Measurements from ENCODE around the gene TH. TPM values are rescaled to one million over a fixed set of nuclear protein-coding genes. Genes with fewer than 3 reads are reported as not detected.
A peak's percentile ranks its signal among the peaks of the same experiment; 100 is the strongest.

TH gene
- total and polyA plus RNA-seq, 5 donors = not detected

DNA sequence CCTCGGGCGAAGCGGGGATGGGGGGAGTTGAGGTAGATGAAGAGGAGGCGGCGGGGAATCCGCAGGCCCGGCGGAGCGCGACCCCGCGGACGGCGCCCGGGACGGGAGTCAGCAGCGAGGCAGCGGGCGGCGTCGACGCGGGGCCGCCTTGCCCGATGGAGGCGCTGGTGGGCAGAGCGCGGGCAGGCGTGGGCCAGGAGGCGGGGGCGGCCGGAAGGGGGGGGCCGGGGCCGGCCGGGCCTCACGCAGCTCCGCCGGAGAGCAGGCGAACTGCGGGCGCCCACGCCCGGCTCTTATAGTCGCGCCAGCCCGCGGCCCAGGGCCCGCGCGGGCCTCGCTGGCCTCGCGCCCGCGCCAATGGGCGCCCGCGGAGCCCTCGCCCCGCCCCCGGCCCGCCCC, 32.5 kb downstream of the TH start, which contains the start of gene IGF2:
TSS of gene IGF2 (minus strand) at position 267 of the 399 bp plus-strand sequence. CDS start 3,866 bp downstream, outside the sequence.
- under 1% methylated on average over 60 of the region's 62 CpGs for WGBS
- intact Hi-C loops (cut with DNase I) = loop anchor here in 1 of 4 donors (5.0 kb wide), 1 partner anchor 42 kb away; no protein-coding TSS in a partner anchor
- no peak for ATAC-seq
- Histone ChIP-seq H3K27me3 (ENCODE audit: control insufficient read depth, insufficient read depth) (no peaks in the 10 kb centered on the region), H3K9me3 (ENCODE audit: control insufficient read depth, low read length) (no peaks in the 10 kb centered on the region), H3K4me3 (ENCODE audit: low read length) (peak within 1 kb of the TSS; percentile 48), H3K27ac (ENCODE audit: low read length) (no peak within 1 kb of the TSS), H3K4me1 (ENCODE audit: control insufficient read depth, insufficient read depth, low read length) (no peaks in the 10 kb centered on the region)
- peak in 2 of 3 donors; percentile 64 to 67 for DNase-seq

DNA sequence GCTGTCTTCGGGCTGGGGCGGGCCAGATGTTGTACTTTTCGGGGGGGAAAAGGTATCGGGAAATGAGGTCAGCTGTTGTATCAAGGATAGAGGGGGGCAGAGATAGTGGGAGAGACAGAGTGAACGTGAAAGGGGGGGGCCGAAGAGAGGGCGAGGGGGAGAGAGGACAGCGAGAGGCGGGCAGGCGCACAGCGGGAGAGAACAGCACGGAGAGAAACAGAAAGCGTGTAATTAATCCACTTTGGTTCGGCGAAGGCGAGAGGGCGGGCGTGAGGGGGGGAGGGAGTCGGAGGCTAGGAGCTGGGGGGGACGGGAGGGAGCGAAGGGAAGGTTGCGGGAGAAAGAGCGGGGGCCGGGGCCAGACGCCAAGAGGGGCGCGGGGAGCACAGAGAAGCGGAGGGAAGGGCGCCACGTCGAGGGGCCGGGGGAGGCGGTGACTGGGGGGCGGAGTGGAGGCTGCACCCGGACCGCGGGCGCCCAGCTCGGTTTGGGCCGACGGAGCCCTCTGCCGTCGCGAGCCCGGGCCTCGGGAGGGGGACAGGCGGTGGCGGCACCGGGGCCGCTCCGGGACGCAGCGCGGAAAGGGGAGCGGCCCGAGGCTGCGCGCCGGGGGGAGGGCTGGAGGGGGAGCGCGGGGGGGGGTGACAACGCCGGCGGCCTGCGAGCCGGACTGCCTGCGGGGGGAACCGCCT, 33.0 kb downstream of the TH start:
- DNase-seq = peak; percentile 14 to 63 (median 56)
- Histone ChIP-seq H3K27ac (ENCODE audit: low read length) (no peak overlapping the region), H3K4me3 (ENCODE audit: low read length) (peak overlapping the region; percentile 48), H3K4me1 (ENCODE audit: control insufficient read depth, insufficient read depth, low read length) (no peaks in the 10 kb centered on the region), H3K9me3 (ENCODE audit: control insufficient read depth, low read length) (no peaks in the 10 kb centered on the region), H3K27me3 (ENCODE audit: control insufficient read depth, insufficient read depth) (no peaks in the 10 kb centered on the region)
- under 1% methylated on average over 68 of the region's 68 CpGs for WGBS
- intact Hi-C loops (cut with DNase I) = loop anchor here in 1 of 4 donors (5.0 kb wide), 1 partner anchor 41 kb away; no protein-coding TSS in a partner anchor
- ATAC-seq = no peak

DNA sequence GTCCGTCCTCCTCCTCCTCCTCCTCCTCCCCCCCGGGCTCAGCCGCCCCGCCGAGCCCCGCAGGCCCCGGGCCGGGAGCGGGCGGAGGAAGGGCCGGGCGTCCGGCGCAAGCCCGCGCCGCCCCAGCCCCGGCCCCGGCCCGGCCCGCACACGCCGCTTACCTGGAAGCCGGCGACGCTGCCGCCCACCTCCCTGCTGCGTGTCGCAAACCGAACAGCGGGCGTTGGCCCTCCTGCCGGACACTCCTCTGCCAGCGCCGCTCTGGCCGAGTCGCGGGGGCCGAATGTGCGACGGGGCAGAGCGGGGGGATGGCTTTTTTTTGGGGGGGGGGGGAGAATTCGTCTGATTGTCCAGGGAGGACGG, 33.6 kb downstream of the TH start:
- H3K9me3 ChIP-seq (ENCODE audit: control insufficient read depth, low read length) = no peaks in the 10 kb centered on the region
- intact Hi-C loops (cut with DNase I) = loop anchor here in 1 of 4 donors (5.0 kb wide), 1 partner anchor 41 kb away; no protein-coding TSS in a partner anchor
- ATAC-seq (no peak), DNase-seq (peak in 2 of 3 donors; percentile 45 to 63)
- H3K4me1 ChIP-seq (ENCODE audit: control insufficient read depth, insufficient read depth, low read length) = no peaks in the 10 kb centered on the region
- no peak overlapping the region for H3K27ac ChIP-seq (ENCODE audit: low read length)
- 2% methylated on average over 44 of the region's 44 CpGs for WGBS
- H3K27me3 ChIP-seq (ENCODE audit: control insufficient read depth, insufficient read depth) = no peaks in the 10 kb centered on the region
- peak overlapping the region; percentile 48 for H3K4me3 ChIP-seq (ENCODE audit: low read length)

DNA sequence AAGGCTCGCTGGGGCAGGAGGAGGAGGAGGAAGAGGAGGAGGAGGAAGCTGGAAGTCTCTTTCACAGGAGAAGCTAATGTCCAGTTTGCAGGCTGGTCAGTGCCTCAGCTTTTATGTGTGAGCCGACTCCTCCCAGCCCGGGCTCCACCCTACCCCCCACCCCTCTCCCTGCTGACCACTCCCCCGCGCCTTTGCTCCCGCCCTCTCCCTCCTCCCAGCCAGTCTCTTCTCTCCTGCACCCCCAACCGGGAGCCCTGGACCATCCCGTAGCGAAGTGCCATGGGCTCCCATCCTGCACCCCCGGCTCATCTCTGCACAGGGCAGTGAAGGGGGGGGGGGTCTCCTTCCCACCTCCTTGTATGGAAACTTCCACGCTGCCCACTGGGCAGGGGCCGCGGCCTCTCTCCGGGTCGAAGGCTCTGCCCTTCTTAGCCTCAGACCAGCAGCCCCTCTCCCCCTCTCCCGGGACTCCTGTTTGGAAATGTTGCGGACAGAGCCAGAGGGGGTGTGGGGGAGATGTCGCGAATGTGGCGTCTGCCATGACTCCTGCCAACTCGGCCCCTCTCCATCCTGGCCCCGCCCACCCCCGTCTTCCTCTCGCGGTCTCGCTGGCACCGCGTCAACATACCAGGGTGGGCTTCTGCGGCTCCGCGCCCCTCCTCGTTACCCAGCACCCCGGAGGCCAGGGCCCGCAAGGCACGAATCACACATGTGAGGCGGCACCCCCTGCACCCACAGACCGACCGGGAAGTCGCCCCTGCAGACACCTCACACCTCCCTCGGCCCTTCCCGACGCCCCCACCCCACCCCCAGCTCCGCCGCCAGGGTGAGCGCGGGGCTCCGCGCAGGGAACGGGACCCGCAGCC, 34.2 kb downstream of the TH start:
- intact Hi-C loops (cut with DNase I) = loop anchor here in 1 of 4 donors (5.0 kb wide), 1 partner anchor 40 kb away; no protein-coding TSS in a partner anchor
- no peak overlapping the region for H3K27ac ChIP-seq (ENCODE audit: low read length)
- peak overlapping the region; percentile 48 for H3K4me3 ChIP-seq (ENCODE audit: low read length)
- peak; percentile 74 to 81 for ATAC-seq
- 1% methylated on average over 50 of the region's 50 CpGs for WGBS
- no peaks in the 10 kb centered on the region for H3K4me1 ChIP-seq (ENCODE audit: control insufficient read depth, insufficient read depth, low read length)
- H3K9me3 ChIP-seq (ENCODE audit: control insufficient read depth, low read length) = no peaks in the 10 kb centered on the region
- no peaks in the 10 kb centered on the region for H3K27me3 ChIP-seq (ENCODE audit: control insufficient read depth, insufficient read depth)
- peak; percentile 65 to 85 (median 84) for DNase-seq

DNA sequence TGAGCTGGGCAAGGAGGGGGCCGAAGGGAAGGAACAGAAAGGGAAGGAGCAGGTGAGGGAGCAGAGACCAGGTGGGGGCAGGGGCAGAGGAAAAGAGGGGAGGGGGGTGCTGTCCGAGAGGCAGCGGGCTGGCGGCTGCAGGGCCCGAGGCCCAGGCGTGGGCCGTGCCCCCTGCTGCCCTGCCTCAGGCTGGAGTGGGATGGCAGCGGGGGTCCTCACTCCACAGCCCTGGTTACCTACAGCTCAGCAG, 34.7 kb downstream of the TH start:
- Histone ChIP-seq H3K27ac (ENCODE audit: low read length) (no peak overlapping the region), H3K4me1 (ENCODE audit: control insufficient read depth, insufficient read depth, low read length) (no peaks in the 10 kb centered on the region), H3K27me3 (ENCODE audit: control insufficient read depth, insufficient read depth) (no peaks in the 10 kb centered on the region), H3K4me3 (ENCODE audit: low read length) (peak overlapping the region; percentile 34), H3K9me3 (ENCODE audit: control insufficient read depth, low read length) (no peaks in the 10 kb centered on the region)
- intact Hi-C loops (cut with DNase I) = loop anchor here in 1 of 4 donors (5.0 kb wide), 1 partner anchor 40 kb away; no protein-coding TSS in a partner anchor
- ATAC-seq = peak in 1 of 2 donors; percentile 12
- 37% methylated on average over 8 of the region's 8 CpGs for WGBS
- DNase-seq = peak in 1 of 3 donors; percentile 41

DNA sequence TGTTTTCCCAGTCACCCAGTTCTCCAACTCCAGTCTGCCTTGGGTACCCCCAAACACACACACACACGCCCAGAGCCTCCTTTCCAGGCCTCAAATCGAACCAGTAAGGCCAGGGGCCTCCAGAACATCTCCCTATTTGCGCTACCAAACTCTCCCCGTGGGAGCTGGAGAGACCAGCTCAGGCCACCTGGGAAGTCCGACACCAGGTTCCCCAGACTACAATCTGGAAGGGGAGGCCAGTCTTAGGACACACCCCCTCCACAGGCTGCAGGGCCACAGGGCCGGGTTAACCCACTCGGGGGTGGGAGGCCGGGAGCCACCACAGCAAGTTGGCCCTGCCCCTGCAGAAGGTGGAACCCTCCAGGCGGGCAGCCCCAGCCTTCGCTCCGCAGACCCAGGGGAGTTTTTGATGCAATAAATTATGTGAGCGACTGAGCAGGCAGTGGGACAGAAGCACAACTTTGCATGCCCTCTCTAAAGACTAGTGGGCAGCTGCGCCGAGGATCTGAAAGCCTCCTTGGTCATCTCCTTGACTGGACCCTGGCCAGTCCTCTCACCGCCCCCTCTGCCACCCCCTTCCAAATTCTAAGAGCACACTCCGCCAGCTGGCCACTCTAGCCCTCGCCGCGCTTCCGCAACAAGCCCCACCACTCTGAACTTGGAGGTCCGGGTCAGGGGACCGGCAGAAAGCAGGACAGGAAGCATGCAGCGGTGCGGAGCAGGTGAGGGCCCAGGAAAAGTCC, 35.2 kb downstream of the TH start:
- Histone ChIP-seq H3K27me3 (ENCODE audit: control insufficient read depth, insufficient read depth) (no peaks in the 10 kb centered on the region), H3K4me3 (ENCODE audit: low read length) (peak overlapping the region; percentile 34), H3K27ac (ENCODE audit: low read length) (no peak overlapping the region), H3K4me1 (ENCODE audit: control insufficient read depth, insufficient read depth, low read length) (no peaks in the 10 kb centered on the region), H3K9me3 (ENCODE audit: control insufficient read depth, low read length) (no peaks in the 10 kb centered on the region)
- DNase-seq (peak in 1 of 3 donors; percentile 56), ATAC-seq (no peak)
- 60% methylated on average over 24 of the region's 24 CpGs for WGBS
- intact Hi-C loops (cut with DNase I) = loop anchor here in 1 of 4 donors (5.0 kb wide), 1 partner anchor 39 kb away; no protein-coding TSS in a partner anchor

DNA sequence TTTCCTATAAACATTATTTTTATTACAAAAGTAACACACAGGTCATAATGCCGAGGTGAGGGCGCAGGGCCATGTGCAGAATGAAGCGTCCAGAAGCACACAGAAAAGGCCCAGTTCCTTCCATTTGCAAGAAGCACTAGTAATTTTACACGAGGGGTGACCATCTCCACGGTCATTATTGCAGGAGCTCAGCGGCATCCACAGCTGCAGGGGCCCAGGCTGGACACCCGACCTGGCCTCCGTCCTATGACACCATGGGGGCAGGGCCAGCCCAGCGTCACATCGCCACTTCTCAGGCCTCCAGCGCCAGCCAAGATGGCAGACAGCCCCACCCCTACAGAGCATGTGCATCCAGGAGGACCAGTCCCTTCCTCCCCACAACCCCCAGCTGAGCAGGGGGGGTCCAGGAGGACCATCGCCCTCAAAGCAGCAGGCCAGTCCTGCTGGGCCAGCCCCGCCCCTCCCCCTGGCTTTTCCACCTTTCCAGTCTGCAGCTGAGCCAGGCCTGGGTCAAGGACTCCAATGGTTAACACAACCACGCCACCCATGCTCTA, 35.9 kb downstream of the TH start:
- peak in 1 of 3 donors; percentile 50 for DNase-seq
- Histone ChIP-seq H3K27ac (ENCODE audit: low read length) (no peak overlapping the region), H3K4me3 (ENCODE audit: low read length) (no peak overlapping the region), H3K4me1 (ENCODE audit: control insufficient read depth, insufficient read depth, low read length) (no peaks in the 10 kb centered on the region), H3K27me3 (ENCODE audit: control insufficient read depth, insufficient read depth) (no peaks in the 10 kb centered on the region), H3K9me3 (ENCODE audit: control insufficient read depth, low read length) (no peaks in the 10 kb centered on the region)
- intact Hi-C loops (cut with DNase I) = loop anchor here in 1 of 4 donors (5.0 kb wide), 1 partner anchor 38 kb away; no protein-coding TSS in a partner anchor
- 80% methylated on average over 14 of the region's 14 CpGs for WGBS
- ATAC-seq = no peak

DNA sequence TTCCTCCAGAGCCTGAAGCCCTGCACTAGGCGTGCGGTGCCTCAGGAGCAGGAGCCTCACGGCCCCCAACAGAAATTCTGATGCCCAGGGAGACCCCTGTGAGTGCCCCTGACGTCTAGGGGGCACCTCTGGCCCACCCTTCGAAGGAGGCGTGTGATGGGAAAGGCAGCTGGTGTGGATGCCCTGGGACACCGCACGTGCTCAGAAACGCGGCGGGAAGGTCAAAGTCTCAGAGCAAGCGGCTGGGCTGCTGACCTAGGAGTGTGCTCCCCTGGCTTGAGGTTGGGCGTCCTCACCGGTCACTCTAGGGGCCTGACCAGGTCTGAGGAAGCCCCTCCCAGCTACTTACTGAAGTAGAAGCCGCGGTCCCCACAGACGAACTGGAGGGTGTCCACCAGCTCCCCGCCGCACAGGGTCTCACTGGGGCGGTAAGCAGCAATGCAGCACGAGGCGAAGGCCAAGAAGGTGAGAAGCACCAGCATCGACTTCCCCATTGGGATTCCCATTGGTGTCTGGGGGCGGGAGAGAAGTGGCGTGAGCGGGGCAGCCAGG, 36.5 kb downstream of the TH start:
- DNase-seq (peak in 1 of 3 donors; percentile 48), ATAC-seq (no peak)
- Histone ChIP-seq H3K4me1 (ENCODE audit: control insufficient read depth, insufficient read depth, low read length) (no peaks in the 10 kb centered on the region), H3K9me3 (ENCODE audit: control insufficient read depth, low read length) (no peaks in the 10 kb centered on the region), H3K27ac (ENCODE audit: low read length) (no peak overlapping the region), H3K27me3 (ENCODE audit: control insufficient read depth, insufficient read depth) (no peaks in the 10 kb centered on the region), H3K4me3 (ENCODE audit: low read length) (no peak overlapping the region)
- intact Hi-C loops (cut with DNase I) = loop anchor here in 1 of 4 donors (5.0 kb wide), 1 partner anchor 38 kb away; no protein-coding TSS in a partner anchor
- 84% methylated on average over 26 of the region's 26 CpGs for WGBS

DNA sequence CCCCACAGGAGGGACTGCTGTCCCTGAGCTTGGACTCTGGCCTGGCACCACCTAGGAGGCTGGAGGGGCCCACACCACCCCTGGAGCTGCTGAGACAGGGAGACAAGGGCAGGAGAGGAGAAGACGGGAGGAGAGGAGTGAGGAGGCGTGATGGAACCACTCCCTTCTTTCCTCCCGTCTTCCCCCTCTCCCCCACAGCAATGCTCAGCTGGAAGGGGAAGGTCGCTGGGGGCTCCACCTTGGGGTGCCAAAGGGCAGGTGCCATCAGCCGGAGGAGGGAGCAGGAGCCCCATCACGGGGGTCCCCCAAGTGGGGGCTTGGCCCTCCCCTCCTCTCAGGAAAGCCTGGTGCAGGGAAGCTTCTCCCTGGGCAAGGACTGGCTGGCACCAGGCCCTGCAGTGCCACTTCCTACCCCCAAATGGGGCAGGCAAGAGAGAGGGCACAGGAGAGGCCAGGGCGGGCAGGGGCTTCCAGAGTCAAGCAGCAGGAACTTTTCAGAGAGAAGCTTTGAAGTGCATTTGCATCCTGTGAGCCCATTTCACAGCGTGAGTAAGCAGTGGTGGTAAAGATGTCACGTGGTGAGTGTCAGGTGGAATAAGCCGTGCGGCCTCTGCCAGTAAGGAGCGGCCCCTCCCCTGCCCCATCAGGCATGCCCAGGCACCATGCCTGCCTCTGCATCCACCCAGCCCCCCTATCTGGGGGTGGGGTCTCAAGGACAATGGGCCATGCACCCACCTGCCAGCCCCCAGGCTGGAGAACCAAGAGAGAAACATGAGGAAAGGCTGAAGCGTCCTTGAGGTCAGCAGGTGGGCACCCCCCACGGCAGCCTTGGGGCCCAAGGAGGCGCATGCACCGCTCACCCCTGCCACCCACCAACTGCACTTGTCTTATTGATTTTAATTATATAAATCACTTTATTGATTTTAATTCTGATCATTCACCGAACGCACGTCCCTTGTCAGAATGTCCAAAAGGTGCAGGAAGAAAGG, 37.3 kb downstream of the TH start:
- H3K9me3 ChIP-seq (ENCODE audit: control insufficient read depth, low read length) = no peaks in the 10 kb centered on the region
- intact Hi-C loops (cut with DNase I) = loop anchor here in 1 of 4 donors (5.0 kb wide), 1 partner anchor 37 kb away; no protein-coding TSS in a partner anchor
- DNase-seq (no peak), ATAC-seq (no peak)
- H3K4me1 ChIP-seq (ENCODE audit: control insufficient read depth, insufficient read depth, low read length) = no peaks in the 10 kb centered on the region
- 80% methylated on average over 19 of the region's 19 CpGs for WGBS
- no peak overlapping the region for H3K4me3 ChIP-seq (ENCODE audit: low read length)
- H3K27ac ChIP-seq (ENCODE audit: low read length) = no peak overlapping the region
- no peaks in the 10 kb centered on the region for H3K27me3 ChIP-seq (ENCODE audit: control insufficient read depth, insufficient read depth)
